ENCODE data around the gene PRPS2.

Gene PRPS2

DNA sequence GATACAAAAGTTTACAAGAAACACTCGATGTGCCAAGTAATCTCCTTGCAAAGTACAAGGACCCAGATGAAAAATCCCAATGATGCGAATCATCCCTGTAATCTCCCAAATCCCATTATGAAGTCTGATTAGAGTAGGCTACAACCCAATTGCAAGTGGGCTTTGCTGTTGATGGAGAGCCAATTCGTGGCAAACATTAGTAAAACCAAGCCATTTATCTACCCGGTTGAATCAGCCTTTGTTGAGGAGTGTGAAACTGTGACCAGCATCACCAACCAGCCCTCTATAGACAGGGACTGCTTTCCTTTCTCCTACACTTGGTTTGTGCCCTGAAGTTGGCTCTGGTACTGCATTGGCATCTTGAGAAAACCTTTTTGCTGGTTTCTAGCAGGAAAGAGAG is 1.2 kb upstream of the PRPS2 start:
- TF ChIP-seq, protein P1, sequence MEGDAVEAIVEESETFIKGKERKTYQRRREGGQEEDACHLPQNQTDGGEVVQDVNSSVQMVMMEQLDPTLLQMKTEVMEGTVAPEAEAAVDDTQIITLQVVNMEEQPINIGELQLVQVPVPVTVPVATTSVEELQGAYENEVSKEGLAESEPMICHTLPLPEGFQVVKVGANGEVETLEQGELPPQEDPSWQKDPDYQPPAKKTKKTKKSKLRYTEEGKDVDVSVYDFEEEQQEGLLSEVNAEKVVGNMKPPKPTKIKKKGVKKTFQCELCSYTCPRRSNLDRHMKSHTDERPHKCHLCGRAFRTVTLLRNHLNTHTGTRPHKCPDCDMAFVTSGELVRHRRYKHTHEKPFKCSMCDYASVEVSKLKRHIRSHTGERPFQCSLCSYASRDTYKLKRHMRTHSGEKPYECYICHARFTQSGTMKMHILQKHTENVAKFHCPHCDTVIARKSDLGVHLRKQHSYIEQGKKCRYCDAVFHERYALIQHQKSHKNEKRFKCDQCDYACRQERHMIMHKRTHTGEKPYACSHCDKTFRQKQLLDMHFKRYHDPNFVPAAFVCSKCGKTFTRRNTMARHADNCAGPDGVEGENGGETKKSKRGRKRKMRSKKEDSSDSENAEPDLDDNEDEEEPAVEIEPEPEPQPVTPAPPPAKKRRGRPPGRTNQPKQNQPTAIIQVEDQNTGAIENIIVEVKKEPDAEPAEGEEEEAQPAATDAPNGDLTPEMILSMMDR (IDR thresholded peaks at IDR 0.05; ENCODE audit: insufficient read depth, low read depth, low read length, missing control alignments), result no peak
- no peak for DNase-seq (ENCODE audit: low read depth)
- no peak overlapping the region for H3K4me3 ChIP-seq (ENCODE audit: low read depth, low read length)

DNA sequence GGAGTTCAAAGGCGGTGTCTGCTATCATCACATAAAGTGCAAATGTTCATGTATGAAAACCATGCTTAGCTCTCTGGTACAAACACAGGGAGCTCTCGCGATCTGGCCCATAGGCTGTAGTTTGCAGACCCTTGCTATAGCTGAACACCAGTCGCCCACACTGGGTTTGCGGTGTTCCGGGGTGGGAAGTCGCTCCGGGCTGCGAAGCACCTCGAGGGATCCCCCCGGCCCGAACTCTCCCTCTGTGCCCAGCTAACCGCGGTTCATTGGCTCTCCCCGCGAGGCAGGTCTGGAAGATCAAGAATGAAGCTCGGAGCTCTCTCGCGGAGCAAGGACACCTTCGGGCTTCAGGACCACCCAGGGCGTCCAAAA is 341 bp upstream of the PRPS2 start:
- no peak for DNase-seq (ENCODE audit: low read depth)
- TF ChIP-seq, protein P1 (IDR thresholded peaks at IDR 0.05; ENCODE audit: insufficient read depth, low read depth, low read length, missing control alignments), result no peak
- peak overlapping the region; percentile 80 for H3K4me3 ChIP-seq (ENCODE audit: low read depth, low read length)

DNA sequence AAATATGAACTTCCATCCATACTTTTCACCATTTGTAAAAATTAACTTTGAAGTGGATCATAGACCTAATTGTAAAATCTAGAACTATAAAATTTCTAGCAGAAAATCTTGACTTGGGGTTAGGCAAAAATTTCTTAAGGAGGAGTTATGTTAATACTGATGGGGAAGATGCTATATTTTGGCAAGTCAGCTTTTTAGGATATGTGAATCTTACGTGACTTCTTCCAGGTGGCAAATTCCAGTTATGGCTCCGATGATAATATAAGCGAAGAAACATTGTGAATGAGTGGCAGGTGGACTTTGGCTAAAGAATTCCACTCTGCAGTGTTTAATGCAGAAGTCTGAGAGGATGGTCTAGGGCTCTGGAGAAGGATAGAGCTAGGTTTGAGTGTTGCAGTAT is 1.5 kb downstream of the PRPS2 start:
- H3K4me3 ChIP-seq (ENCODE audit: low read depth, low read length), result peak overlapping the region; percentile 72; the same call in 1 of the 2 replicates
- TF ChIP-seq, protein P1 (IDR thresholded peaks at IDR 0.05; ENCODE audit: insufficient read depth, low read depth, low read length, missing control alignments), result no peak
- no peak for DNase-seq (ENCODE audit: low read depth)

DNA sequence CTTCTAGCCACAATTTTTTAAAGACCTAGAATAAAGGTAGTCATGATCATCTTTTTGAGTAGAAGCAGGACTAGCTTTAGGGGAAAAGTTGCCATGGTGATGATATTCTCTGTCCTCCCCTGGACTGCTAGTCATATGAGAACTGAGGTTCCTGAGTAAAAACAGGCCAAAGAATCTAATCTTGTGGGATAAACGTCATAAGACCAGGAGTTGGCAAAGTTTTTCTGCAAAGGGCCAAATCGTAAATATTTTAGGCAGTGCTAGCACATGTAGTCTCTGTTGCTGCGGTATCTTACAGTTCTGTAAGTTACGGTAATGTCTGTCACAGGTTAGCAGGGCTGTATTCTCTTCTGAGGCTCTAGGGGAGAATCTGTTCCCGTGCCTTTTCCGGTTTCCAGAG is 3.4 kb downstream of the PRPS2 start:
- no peak for DNase-seq (ENCODE audit: low read depth)
- no peak overlapping the region for H3K4me3 ChIP-seq (ENCODE audit: low read depth, low read length)
- TF ChIP-seq, protein P1 (IDR thresholded peaks at IDR 0.05; ENCODE audit: insufficient read depth, low read depth, low read length, missing control alignments), result no peak

DNA sequence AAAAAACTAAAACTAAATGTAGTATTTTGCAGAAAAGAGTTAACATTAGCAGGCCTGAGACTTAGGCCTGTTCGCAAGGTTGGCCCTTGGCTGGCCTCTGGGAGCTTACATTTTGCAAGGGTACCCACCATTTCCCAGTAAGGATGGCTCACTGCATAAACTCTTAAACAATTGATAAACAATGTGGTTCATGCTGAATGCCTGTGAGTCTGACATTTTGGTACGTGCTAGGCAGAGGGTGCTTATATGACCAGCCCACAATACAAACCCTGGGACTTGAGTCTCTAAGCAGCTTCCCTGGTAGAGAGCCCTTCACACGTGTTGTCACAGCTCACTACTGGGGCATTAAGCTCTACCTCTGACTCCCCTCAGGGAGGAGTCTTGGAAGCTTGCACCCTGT is 7.4 kb downstream of the PRPS2 start:
- DNase-seq (ENCODE audit: low read depth), result no peak
- no peak overlapping the region for H3K4me3 ChIP-seq (ENCODE audit: low read depth, low read length)
- TF ChIP-seq, protein P1 (IDR thresholded peaks at IDR 0.05; ENCODE audit: insufficient read depth, low read depth, low read length, missing control alignments), result no peak

DNA sequence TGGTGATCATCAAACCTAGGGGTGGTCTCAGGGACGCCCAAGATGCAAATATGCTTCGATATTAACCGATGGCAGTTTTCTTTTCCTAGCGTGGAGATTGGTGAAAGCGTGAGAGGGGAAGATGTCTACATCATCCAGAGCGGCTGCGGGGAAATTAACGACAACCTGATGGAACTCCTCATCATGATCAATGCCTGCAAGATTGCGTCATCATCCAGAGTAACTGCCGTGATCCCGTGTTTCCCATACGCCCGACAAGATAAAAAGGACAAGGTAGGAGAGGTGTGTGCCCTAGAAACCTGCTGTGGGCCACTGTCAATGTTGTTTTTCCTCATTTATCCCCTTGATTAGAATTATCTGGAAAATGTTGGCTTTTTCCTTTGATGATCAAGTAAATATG is 7.9 kb downstream of the PRPS2 start:
- no peak overlapping the region for H3K4me3 ChIP-seq (ENCODE audit: low read depth, low read length)
- TF ChIP-seq, protein P1 (IDR thresholded peaks at IDR 0.05; ENCODE audit: insufficient read depth, low read depth, low read length, missing control alignments), result no peak
- DNase-seq (ENCODE audit: low read depth), result no peak

DNA sequence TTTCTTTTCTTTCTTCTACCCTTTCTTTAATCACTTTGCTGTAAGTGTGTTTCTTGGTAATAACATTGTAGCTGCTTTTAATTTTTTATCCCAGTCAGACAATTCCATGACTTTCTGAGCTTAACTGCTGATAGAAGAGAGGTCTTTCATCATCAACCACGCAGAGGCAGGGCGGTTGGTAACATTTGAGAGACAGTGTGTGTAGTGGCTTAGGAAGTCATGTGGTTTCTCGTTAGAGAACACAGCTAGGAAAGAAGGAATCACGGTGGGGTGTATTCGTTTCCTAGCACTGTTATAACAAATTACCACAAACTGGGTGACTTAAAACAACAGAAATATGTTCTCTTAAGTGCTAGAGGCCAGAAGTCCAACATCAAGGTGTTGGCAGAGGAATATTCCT is 11.5 kb downstream of the PRPS2 start:
- no peak for DNase-seq (ENCODE audit: low read depth)
- no peak overlapping the region for H3K4me3 ChIP-seq (ENCODE audit: low read depth, low read length)
- TF ChIP-seq, protein P1 (IDR thresholded peaks at IDR 0.05; ENCODE audit: insufficient read depth, low read depth, low read length, missing control alignments), result no peak
